IPS-11a (cell line): ENCODE data around the gene OTOA.
"Not testable (repeated sequence)": the region's sequence is repeated elsewhere in the genome, so short reads cannot be mapped to it uniquely, and the experiment has no call there.

Experiments
- H3K4me3 ChIP-seq: one replicate; pipeline ENCODE4 v1.5.1; 2013; ENCODE audit warnings: low read depth, low read length, control low read depth

The OTOA gene

GRCh38 chr16:21663889-21664647, at the start of gene OTOA:
Gene OTOA, plus strand, starts transcription at chr16:21663968. Its CDS starts 14,547 bp downstream, at chr16:21678515.
- H3K4me3 ChIP-seq = peak within 1 kb of the TSS; percentile 8

DNA sequence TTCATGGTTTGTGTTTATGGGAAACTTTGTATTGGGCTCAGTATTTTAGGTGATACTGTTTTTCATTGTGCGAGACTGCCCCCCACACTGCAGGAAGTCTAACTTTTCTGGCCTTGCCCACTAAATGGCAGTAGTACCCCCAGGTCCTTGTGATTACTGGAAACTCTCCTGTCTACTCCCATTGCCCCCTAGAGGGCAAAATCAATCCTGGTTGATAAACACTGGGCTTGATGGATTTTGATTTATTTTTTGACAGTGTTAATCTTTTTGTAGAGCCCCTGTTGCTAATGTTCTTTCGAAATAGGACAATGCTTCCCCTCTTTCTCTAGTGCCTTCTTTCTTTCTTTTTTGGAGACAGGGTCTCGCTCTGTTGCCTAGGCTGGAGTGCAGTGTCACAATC, 48.9 kb upstream of the OTOA start:
- no peak overlapping the region for H3K4me3 ChIP-seq

- H3K4me3 ChIP-seq = no peak overlapping the region
Observed at GRCh38 chr16:21617607-21618006, 46.2 kb upstream of the OTOA start.

DNA sequence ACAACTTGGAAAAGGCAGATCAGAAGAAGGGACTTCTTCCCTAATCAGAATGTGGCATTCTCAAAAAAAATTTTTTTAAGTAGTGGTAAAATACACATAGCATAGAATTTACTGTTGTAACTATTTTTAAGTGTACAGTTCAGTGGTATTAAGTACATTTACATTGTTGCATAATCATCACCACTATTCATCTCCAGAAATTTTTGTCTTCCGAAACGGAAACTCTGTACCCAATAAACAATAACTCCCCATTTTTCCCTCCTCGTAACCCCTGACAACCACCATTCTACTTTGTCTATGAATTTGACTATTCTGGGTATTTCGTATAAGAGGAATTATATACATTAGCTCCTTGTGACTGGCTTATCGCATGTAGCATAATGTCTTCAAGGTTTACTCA, 45.5 kb upstream of the OTOA start:
- no peak overlapping the region for H3K4me3 ChIP-seq

- no peak overlapping the region for H3K4me3 ChIP-seq
Observed at GRCh38 chr16:21619765-21620425, 43.9 kb upstream of the OTOA start.

DNA sequence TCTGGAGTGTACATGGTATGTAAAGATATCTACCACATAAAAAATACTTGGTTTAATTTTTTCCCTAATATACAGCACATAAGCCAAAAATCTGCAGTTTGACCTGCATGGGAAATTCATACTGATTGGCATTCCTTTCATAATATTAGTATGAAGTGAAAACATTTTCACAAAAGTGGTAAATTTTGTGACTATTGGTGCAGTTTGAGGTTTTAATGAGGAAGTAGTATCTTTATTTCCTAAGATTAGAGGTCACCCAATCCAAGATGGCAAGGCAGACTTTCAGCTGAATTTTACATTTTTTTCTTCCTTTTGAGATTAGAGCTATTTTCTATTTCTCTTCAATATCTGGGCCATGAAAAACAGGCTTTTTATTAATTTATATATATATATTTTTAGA, 43.2 kb upstream of the OTOA start:
- H3K4me3 ChIP-seq = no peak overlapping the region

DNA sequence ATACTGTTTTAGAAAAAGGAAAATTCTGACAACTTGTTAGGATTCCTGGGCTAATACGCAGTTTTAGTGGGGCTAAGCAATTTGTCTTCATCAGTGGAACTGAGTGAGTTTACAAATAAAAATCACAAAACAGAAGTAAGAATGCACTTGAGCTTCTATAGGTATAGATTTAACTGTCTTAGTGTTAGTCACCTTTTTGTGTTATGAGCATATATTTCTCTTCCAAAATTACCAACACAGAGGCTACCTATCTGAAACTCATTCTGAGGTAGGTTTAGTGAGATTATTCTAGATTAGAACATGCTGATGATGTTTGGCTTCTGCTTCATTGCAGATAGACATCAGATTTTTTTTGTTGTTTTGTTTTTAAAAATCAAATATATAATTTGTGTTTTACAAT, 41.2 kb upstream of the OTOA start:
- no peak overlapping the region for H3K4me3 ChIP-seq

GRCh38 chr16:21625026-21625425, 38.7 kb upstream of the OTOA start:
- H3K4me3 ChIP-seq = no peak overlapping the region

DNA sequence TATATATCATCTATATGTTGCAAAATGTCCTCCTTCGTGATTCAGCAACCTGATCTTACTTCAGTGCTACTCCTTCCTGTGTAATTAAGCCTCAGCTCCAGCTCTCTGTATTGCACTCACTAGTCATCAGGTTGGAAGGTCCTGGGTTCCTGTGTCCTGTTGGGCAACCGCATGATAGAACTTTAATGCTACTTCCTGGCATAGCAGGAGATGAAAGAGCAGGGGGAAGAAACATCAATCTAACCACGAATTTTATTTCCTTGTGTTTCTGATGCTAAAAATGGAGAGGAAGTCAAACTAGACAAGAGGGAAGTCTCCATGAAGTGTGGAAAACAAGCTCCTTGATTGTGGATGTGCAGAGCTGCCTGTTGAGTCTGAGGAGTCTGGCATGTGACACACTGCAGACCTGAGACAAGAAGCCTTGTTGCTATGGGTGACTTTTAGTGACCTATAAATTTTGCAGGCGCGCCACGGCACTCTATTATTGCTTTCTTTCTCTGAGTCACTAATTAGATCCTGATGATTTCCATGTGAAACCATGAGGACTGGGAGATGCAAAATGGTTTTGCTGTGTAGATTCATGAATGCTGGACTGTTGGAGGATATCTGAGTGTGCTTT, 37.0 kb upstream of the OTOA start:
- no peak overlapping the region for H3K4me3 ChIP-seq

- H3K4me3 ChIP-seq = no peak overlapping the region
Observed at GRCh38 chr16:21628121-21628726, 35.5 kb upstream of the OTOA start.

DNA sequence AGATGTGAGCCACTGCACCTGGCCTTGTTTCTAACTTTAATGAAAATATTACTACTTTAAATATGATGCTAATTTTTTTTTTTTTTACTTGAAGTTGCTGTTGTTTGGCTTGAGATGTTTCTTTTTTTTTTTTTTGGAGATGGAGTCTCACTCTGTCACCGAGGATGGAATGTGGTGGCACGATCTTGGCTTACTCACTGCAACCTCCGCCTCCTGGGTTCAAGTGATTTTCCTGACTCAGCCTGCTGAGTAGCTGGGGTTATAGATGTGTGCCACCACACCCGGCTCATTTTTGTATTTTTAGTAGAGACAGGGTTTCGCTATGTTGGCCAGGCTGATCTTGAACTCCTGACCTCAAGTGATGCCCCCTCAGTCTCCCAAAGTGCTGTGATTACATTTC, 35.0 kb upstream of the OTOA start:
- no peak overlapping the region for H3K4me3 ChIP-seq

- not testable (repeated sequence) for H3K4me3 ChIP-seq
Observed at GRCh38 chr16:21629616-21630539, 33.9 kb upstream of the OTOA start.

- H3K4me3 ChIP-seq = not testable (repeated sequence)
Observed at GRCh38 chr16:21630866-21631265, 32.9 kb upstream of the OTOA start.

DNA sequence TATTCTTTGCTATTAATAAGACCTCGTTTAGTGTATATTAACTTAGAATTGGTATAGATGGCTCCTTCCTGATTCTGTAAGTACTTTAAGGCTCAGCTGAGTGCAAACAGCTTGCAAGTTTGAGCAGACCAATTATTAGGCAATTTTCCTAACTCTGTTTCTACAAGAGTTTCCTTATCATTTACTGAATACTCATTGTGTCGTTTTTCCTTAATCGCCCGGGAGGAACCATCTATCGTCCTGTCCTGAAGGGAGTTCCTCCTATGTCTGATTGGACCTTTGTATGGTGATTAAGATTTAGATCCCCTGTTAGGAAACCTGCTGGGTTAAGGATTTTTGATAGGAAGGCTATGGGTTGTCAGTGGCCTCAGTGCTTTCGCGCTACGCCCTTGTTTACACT, 32.4 kb upstream of the OTOA start:
- H3K4me3 ChIP-seq = not testable (repeated sequence)

GRCh38 chr16:21631951-21632575, 31.7 kb upstream of the OTOA start:
- not testable (repeated sequence) for H3K4me3 ChIP-seq

DNA sequence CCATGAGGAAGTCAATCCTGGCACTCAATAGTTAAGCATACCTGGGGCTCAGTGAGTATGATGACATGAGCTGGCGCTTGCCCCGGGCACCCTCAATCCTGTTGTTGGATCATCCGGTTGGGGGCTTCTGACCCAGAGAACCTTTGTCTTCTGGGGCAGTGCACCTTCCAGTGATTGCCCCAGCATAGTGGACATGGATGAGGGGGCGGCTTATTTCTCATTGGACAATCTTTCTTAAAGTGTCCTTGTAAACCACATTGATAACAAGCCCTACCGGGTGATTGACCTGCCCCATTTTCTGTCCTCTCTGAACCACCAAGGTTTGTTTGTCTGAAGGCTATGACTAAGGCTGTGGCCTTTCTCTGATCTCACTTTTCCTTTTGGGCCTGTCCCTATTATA, 29.6 kb upstream of the OTOA start:
- no peak overlapping the region for H3K4me3 ChIP-seq

DNA sequence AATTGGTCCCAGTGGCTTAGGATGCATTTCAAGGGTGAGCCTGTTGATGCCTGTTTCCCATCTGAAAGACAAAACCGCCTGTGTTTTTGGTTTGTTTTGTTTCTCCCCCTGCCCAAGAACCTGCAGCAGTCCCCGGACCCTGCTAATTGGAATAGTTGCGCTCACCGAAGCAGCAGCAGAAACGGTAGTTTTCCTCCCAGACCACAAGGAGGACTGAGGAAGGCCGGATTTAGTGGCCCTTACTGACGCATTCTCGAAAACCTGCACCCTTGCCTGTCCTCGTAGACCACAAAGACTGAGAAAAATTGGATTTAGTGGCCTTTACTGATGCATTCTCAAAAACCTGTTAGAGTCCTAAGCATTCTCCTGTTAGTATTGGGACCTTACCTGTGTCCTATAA, 28.1 kb upstream of the OTOA start:
- H3K4me3 ChIP-seq = not testable (repeated sequence)

DNA sequence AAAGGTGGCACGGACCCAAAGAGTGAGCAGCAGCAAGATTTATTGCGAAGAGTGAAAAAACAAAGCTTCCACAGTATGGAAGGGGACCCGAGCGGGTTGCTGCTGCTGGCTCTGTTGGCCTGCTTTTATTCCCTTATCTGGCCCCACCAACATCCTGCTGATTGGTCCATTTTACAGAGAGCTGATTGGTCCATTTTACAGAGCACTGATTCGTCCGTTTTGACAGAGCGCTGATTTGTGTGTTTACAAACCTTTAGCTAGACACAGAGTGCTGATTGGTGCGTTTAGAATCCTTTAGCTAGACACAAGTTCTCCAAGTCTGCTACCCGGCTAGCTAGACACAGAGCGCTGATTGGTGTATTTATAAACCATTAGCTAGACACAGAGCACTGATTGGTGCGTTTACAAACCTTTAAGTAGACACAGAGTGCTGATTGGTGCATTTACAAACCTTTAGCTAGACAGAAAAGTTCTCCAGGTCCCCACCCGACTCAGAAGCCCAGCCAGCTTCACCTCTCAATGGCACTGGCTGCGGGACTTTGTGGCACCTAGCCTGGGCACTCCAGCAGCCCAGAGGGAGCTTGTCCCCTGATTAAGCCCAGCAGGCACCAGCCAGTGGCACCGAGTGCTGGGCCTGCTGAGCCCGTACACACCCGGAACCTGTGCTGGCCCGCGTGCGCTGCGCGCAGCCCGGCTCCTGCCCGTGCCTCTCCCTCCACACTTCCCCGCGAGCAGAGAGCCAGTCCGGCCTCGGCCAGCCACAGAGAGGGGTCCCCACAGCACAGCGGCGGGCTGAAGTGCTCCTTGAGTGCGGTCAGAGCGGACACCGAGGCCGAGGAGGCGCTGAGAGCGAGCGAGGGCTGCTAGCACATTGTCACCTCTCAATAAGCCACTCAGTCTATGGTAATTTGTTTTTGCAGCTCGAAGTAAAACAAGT, 26.5 kb upstream of the OTOA start:
- no peak overlapping the region for H3K4me3 ChIP-seq

- H3K4me3 ChIP-seq = no peak overlapping the region
Observed at GRCh38 chr16:21638573-21638975, 25.2 kb upstream of the OTOA start.
